Astrocyte (in vitro differentiated cells and primary cell): Measurements from ENCODE around the gene MPST. TPM values are rescaled to one million over a fixed set of nuclear protein-coding genes. Genes with fewer than 3 reads are reported as not detected.

ENCODE experiments used
- DNase-seq: peaks from one replicate; pipeline ENCODE4 v3.0.0-alpha.2; 2010; ENCODE audit warnings: low read depth
- FAIRE-seq: peaks from 2 replicates; lab custom pipeline; 2011; peaks lifted over from hg19 to GRCh38; lab: Jason Lieb, UNC
- H2AFZ ChIP-seq: 2 replicates; pipeline ENCODE4 v1.6.0; 2012; ENCODE audit warnings: low read depth, low read length, inconsistent platforms
- H3K27ac ChIP-seq: 2 replicates; pipeline ENCODE4 v1.5.1; 2011; ENCODE audit warnings: low read depth, low read length, inconsistent platforms
- H3K27me3 ChIP-seq: 2 replicates; pipeline ENCODE4 v1.6.0; 2011; ENCODE audit warnings: low read length, inconsistent platforms; ENCODE audit not compliant: insufficient read depth
- H3K36me3 ChIP-seq: 2 replicates; pipeline ENCODE4 v1.5.1; 2011; ENCODE audit warnings: low read length, inconsistent platforms; ENCODE audit not compliant: insufficient read depth
- H3K4me1 ChIP-seq: 2 replicates; pipeline ENCODE4 v1.5.1; 2011; ENCODE audit warnings: low read length, inconsistent platforms; ENCODE audit not compliant: insufficient read depth
- H3K4me2 ChIP-seq: 2 replicates; pipeline ENCODE4 v1.6.0; 2012; ENCODE audit warnings: low read length, inconsistent platforms
- H3K4me3 ChIP-seq: 2 replicates; pipeline ENCODE4 v1.5.1; 2011; ENCODE audit warnings: low read depth, mild to moderate bottlenecking, low read length, inconsistent platforms; ENCODE audit not compliant: insufficient read depth
- H3K79me2 ChIP-seq: 2 replicates; pipeline ENCODE4 v1.6.0; 2012; ENCODE audit warnings: mild to moderate bottlenecking, low read length, inconsistent platforms; ENCODE audit not compliant: insufficient read depth
- H3K9ac ChIP-seq: 2 replicates; pipeline ENCODE4 v1.6.0; 2012; ENCODE audit warnings: mild to moderate bottlenecking, low read length, inconsistent platforms
- H3K9me3 ChIP-seq: 2 replicates; pipeline ENCODE4 v1.5.1; 2012; ENCODE audit warnings: low read depth, mild to moderate bottlenecking, low read length, inconsistent platforms; ENCODE audit not compliant: insufficient read depth
- H4K20me1 ChIP-seq: 2 replicates; pipeline ENCODE4 v1.6.0; 2012; ENCODE audit warnings: low read length, inconsistent platforms; ENCODE audit not compliant: insufficient read depth
- H3K27ac Mint-ChIP-seq: one replicate; pipeline ENCODE4 v1.8.0; 2021; ENCODE audit warnings: mild to moderate bottlenecking, mixed read lengths; ENCODE audit not compliant: unreplicated experiment
- H3K27me3 Mint-ChIP-seq: one replicate; pipeline ENCODE4 v1.8.0; 2021; ENCODE audit warnings: low read depth, mixed read lengths; ENCODE audit not compliant: unreplicated experiment
- H3K36me3 Mint-ChIP-seq: one replicate; pipeline ENCODE4 v1.8.0; 2021; ENCODE audit warnings: low read depth, mixed read lengths; ENCODE audit not compliant: unreplicated experiment
- H3K4me1 Mint-ChIP-seq: one replicate; pipeline ENCODE4 v1.8.0; 2021; ENCODE audit warnings: low read depth, mixed read lengths; ENCODE audit not compliant: unreplicated experiment
- H3K4me3 Mint-ChIP-seq: one replicate; pipeline ENCODE4 v1.8.0; 2021; ENCODE audit warnings: mild to moderate bottlenecking, moderate library complexity, mixed read lengths; ENCODE audit not compliant: unreplicated experiment
- H3K9me3 Mint-ChIP-seq: one replicate; pipeline ENCODE4 v1.8.0; 2021; ENCODE audit warnings: mild to moderate bottlenecking, mixed read lengths; ENCODE audit not compliant: unreplicated experiment
- EZH2 ChIP-seq: IDR thresholded peaks from 2 replicates; pipeline ENCODE4 v1.6.1; 2012; ENCODE audit warnings: mild to moderate bottlenecking, low read length, inconsistent platforms; ENCODE audit not compliant: insufficient read depth
- total RNA-seq: library from RNA; stranded (reverse); gene quantifications from 2 replicates; pipeline ENCODE4 v1.2.1, GENCODE V29; 2021
- TF ChIP-seq, protein P1 (sequence below): IDR thresholded peaks from 2 replicates; pipeline ENCODE4 v1.5.1; 2011; ENCODE audit warnings: low read depth, mild to moderate bottlenecking, inconsistent platforms, low read length, moderate library complexity; ENCODE audit not compliant: insufficient read depth

Gene MPST
- total RNA-seq, 1 donor from 2014 or later: 67.8 TPM

DNA sequence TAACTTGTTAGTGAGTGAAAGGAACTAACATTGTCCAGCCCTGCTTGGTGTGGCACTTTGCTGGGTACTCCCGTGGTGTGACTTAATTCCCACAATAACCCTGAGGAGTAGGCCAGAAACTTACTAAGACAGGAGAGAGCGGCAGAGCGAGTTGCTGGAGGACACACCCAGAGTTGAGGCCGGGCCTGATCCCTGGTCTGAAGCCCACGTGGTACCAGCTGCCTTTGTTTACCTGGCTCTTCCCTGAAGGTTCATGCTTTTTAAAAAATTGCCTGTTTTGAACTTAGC lies 594 bp downstream of the MPST start:
- peak overlapping the region; percentile 98 for H3K4me3 Mint-ChIP-seq
- Histone ChIP-seq H2AFZ (peak overlapping the region; percentile 93), H3K9me3 (no peaks in the 10 kb centered on the region), H4K20me1 (peaks cover 60% of the 10 kb centered on the region), H3K9ac (peak overlapping the region; percentile 86), H3K4me1 (peaks cover 11% of the 10 kb centered on the region), H3K36me3 (peaks cover 3% of the 10 kb centered on the region), H3K4me3 (peak overlapping the region; percentile 91), H3K79me2 (peaks cover 30% of the 10 kb centered on the region), H3K27me3 (no peaks in the 10 kb centered on the region), H3K4me2 (peak overlapping the region; percentile 99), H3K27ac (peak overlapping the region; percentile 31)
- TF ChIP-seq, protein P1, sequence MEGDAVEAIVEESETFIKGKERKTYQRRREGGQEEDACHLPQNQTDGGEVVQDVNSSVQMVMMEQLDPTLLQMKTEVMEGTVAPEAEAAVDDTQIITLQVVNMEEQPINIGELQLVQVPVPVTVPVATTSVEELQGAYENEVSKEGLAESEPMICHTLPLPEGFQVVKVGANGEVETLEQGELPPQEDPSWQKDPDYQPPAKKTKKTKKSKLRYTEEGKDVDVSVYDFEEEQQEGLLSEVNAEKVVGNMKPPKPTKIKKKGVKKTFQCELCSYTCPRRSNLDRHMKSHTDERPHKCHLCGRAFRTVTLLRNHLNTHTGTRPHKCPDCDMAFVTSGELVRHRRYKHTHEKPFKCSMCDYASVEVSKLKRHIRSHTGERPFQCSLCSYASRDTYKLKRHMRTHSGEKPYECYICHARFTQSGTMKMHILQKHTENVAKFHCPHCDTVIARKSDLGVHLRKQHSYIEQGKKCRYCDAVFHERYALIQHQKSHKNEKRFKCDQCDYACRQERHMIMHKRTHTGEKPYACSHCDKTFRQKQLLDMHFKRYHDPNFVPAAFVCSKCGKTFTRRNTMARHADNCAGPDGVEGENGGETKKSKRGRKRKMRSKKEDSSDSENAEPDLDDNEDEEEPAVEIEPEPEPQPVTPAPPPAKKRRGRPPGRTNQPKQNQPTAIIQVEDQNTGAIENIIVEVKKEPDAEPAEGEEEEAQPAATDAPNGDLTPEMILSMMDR: no peak
- no peak for TF ChIP-seq EZH2
- no peaks in the 10 kb centered on the region for H3K27me3 Mint-ChIP-seq
- peaks cover 8% of the 10 kb centered on the region for H3K36me3 Mint-ChIP-seq
- no peaks in the 10 kb centered on the region for H3K9me3 Mint-ChIP-seq
- FAIRE-seq (no peak), DNase-seq (peak; percentile 45)
- H3K4me1 Mint-ChIP-seq: peaks cover 6% of the 10 kb centered on the region
- peak overlapping the region; percentile 84 for H3K27ac Mint-ChIP-seq

DNA sequence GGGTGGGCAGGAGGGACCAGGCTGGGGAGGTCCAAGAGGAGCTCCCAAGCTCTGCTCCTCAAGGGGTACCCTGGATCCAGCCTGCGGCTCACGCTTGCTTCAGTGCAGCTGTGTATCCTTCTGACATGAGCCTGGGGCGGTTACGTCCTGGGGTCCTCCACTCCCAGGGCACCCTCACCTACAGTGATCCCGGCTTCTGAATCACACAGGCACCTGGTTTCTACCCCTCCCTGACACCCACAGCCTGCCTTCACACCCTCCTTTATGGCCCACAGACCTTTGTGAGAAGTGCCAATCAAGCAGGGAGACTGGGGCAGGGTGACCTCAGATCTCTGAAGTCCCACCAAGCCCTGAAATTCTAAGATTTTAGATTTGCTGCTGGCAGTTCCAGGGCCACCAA lies 1.5 kb downstream of the MPST start:
- Histone ChIP-seq H3K27ac (no peak overlapping the region), H3K79me2 (peaks cover 30% of the 10 kb centered on the region), H3K9me3 (no peaks in the 10 kb centered on the region), H3K4me1 (peaks cover 11% of the 10 kb centered on the region), H3K27me3 (no peaks in the 10 kb centered on the region), H3K4me2 (no peak overlapping the region), H3K4me3 (no peak overlapping the region), H2AFZ (no peak overlapping the region), H4K20me1 (peaks cover 64% of the 10 kb centered on the region), H3K36me3 (peaks cover 7% of the 10 kb centered on the region), H3K9ac (no peak overlapping the region)
- FAIRE-seq (no peak), DNase-seq (no peak)
- Mint-ChIP-seq H3K36me3 (peaks cover 8% of the 10 kb centered on the region), H3K9me3 (no peaks in the 10 kb centered on the region), H3K4me1 (peaks cover 5% of the 10 kb centered on the region), H3K27me3 (no peaks in the 10 kb centered on the region), H3K27ac (no peak overlapping the region), H3K4me3 (peak overlapping the region; percentile 98)
- TF ChIP-seq, protein P1: no peak

DNA sequence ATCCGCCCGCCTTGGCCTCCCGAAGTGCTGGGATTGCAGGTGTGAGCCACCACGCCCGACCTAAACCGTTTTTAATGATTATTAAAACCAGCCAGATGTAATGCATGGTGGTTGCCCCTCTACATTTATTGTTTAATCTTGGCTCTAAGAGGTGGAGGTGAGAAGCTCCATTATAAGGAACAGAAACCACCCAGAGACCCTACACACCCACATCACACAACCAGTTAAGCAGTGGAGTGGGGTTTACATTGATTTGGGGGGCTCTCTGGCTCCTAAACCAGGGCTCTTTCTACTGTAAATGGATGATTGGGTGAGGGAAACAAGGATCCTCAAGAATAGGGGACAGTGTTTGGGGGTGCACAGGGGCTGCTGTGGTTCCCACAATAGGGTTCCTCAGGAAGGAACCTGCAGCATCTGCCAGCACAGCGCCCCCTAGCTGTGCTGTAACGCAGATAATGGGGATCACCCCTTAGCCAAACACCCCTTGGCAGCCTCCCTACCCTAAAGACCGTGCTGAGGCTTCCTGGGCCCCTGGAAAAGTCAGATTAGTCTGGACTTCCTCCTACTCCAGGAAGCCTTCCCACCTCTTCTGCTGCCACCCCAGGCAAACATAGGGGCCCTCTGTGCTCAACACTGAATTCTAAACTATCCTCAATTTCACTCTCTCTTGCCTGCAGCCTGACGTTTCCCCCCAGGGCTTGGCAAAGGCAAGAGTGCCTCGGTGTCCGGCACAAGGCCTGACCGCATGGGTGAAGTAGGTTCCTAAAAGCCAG lies 2.4 kb downstream of the MPST start:
- no peak overlapping the region for H3K4me2 ChIP-seq
- no peaks in the 10 kb centered on the region for H3K9me3 Mint-ChIP-seq
- DNase-seq: no peak
- no peak overlapping the region for H3K27ac ChIP-seq
- H3K4me3 Mint-ChIP-seq: peak overlapping the region; percentile 50
- no peaks in the 10 kb centered on the region for H3K27me3 Mint-ChIP-seq
- peaks cover 64% of the 10 kb centered on the region for H4K20me1 ChIP-seq
- H2AFZ ChIP-seq: no peak overlapping the region
- FAIRE-seq: no peak
- H3K36me3 ChIP-seq: peaks cover 7% of the 10 kb centered on the region
- no peak overlapping the region for H3K9ac ChIP-seq
- H3K4me1 ChIP-seq: peaks cover 11% of the 10 kb centered on the region
- peaks cover 8% of the 10 kb centered on the region for H3K36me3 Mint-ChIP-seq
- TF ChIP-seq, protein P1: peak; percentile 53
- no peak for TF ChIP-seq EZH2
- no peak overlapping the region for H3K4me3 ChIP-seq
- H3K4me1 Mint-ChIP-seq: peaks cover 3% of the 10 kb centered on the region
- no peaks in the 10 kb centered on the region for H3K9me3 ChIP-seq
- H3K79me2 ChIP-seq: peaks cover 30% of the 10 kb centered on the region
- no peaks in the 10 kb centered on the region for H3K27me3 ChIP-seq
- H3K27ac Mint-ChIP-seq: no peak overlapping the region
